ENCODE measurements around the gene KCNMA1.

Gene KCNMA1

GRCh38 chr10:77240041-77240652 is 397.5 kb downstream of the KCNMA1 start:
- no peak for DNase-seq
- in situ Hi-C loops (cut with MboI; ENCODE audit: low pct_unique_long_range_greater_than_20kb, low sequenced_read_pairs), result no loop called here

GRCh38 chr10:77237120-77237519 is 400.5 kb downstream of the KCNMA1 start:
- DNase-seq, result no peak
- in situ Hi-C loops (cut with MboI; ENCODE audit: low pct_unique_long_range_greater_than_20kb, low sequenced_read_pairs), result no loop called here

DNA sequence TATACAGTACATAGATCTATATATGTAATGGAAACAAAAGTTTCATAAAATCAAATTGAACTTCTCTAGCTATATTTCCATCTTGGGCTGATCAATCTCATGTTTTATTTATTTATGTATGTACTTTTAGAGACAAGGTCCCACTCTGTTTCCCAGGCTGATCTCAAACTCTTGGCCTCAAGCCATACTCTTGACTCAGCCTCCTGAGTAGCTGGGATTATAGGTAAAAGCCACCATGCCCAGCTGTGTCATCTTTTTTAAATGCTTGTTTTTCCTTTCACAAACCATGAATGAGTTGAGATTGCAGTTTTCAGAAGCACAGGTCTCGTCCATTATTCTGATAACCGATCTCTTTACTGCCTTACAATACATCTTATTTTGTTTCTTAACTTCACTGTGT is 400.9 kb downstream of the KCNMA1 start:
- in situ Hi-C loops (cut with MboI; ENCODE audit: low pct_unique_long_range_greater_than_20kb, low sequenced_read_pairs), result no loop called here
- no peak for DNase-seq

GRCh38 chr10:77236029-77236428 is 401.6 kb downstream of the KCNMA1 start:
- no peak for DNase-seq
- in situ Hi-C loops (cut with MboI; ENCODE audit: low pct_unique_long_range_greater_than_20kb, low sequenced_read_pairs), result no loop called here

GRCh38 chr10:77234599-77234998 is 403.0 kb downstream of the KCNMA1 start:
- DNase-seq, result no peak
- in situ Hi-C loops (cut with MboI; ENCODE audit: low pct_unique_long_range_greater_than_20kb, low sequenced_read_pairs), result no loop called here

GRCh38 chr10:77233466-77233865 is 404.1 kb downstream of the KCNMA1 start:
- DNase-seq, result no peak
- in situ Hi-C loops (cut with MboI; ENCODE audit: low pct_unique_long_range_greater_than_20kb, low sequenced_read_pairs), result no loop called here

- DNase-seq, result no peak
- in situ Hi-C loops (cut with MboI; ENCODE audit: low pct_unique_long_range_greater_than_20kb, low sequenced_read_pairs), result no loop called here
These were observed 405.6 kb downstream of the KCNMA1 start for GRCh38 chr10:77231884-77232610.

DNA sequence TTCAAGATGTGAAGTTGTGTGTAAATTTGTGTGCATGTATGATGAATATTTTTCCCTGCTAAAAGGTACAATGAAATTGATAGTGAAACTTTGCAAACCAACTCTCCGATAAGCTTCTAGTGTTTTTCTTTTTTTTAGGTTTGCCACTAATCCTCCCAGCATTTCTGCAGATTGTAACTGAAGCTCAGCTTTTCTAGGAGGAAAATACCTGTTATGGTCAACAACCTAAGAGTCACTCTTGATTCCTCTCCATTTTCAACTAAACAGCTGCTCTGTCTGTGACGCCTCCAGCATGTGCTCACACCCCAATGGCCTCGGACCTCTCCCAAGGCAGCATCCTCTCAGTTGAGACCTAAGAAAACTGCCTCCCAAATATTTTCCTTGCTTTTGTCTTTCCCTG is 406.2 kb downstream of the KCNMA1 start:
- in situ Hi-C loops (cut with MboI; ENCODE audit: low pct_unique_long_range_greater_than_20kb, low sequenced_read_pairs), result no loop called here
- no peak for DNase-seq

DNA sequence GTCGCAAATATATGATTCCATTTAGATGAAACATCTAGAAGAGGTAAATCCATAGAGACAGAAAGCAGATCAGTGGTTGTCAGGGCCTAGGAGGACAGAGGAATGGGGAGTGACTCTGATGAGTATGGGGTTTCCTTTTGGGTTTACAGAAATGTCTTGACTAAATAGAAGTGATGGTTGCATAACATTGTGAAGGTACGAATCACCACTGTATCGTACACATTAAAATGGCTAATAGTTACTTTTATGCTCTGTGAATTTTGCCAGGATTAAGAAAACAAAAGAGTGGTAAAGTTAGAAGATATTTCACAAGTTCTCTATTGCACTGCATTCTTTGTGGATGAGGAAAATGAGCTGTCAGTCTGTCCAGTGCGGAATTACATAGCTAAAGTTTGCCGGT is 407.4 kb downstream of the KCNMA1 start:
- in situ Hi-C loops (cut with MboI; ENCODE audit: low pct_unique_long_range_greater_than_20kb, low sequenced_read_pairs), result no loop called here
- no peak for DNase-seq

GRCh38 chr10:77229704-77230103 is 407.9 kb downstream of the KCNMA1 start:
- no peak for DNase-seq
- in situ Hi-C loops (cut with MboI; ENCODE audit: low pct_unique_long_range_greater_than_20kb, low sequenced_read_pairs), result no loop called here

DNA sequence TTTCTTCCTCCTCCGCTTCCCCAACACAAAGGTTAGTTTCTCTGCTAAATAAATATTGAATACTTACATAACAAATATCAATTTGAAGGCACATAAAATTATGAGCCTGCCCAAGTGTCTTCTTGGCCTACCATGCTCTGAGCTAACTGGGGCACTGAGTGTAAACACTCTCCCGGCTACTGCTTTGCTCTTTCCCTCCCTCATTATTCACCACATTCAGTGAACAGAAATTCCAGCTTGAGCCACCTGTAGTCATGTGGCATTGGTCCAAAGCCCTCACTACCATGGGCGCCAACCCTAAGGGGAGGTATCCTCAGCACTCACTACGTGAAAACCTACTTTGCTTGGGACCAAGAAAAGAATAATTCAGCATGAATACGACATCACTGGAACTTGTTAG is 409.0 kb downstream of the KCNMA1 start:
- in situ Hi-C loops (cut with MboI; ENCODE audit: low pct_unique_long_range_greater_than_20kb, low sequenced_read_pairs), result no loop called here
- no peak for DNase-seq

DNA sequence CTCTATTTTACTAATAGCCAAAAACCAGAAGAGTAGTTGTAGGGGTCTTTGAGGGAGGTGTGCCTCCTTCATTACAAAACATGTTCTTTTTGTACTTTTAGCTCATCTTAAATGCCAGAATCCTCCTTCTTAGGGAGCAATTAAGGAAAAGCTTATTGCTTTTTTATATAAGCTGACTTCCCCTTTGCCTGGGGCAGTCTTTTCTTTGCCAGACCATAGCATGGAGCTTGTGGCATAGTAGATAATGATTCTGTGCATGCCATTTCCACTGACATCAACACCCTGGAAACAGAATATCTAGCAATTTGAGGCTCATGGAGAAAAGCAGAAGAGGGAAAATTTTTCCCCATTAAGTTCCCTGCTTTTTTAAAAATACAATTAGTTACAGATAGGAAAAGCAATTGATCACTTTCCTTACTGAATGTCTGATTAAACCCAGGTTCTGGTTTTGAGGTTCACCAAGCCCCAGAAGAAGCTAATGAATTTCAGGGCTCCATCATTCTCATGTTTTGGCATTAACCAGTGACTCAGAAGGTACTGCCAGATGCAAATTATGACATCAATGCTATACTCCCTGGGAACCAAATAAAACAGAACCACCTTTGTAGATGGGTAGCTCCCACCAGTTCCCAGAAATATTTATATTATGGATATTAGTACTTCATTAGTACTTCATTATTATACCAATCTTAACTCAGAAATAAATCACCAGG is 410.6 kb downstream of the KCNMA1 start:
- no peak for DNase-seq
- in situ Hi-C loops (cut with MboI; ENCODE audit: low pct_unique_long_range_greater_than_20kb, low sequenced_read_pairs), result no loop called here

- in situ Hi-C loops (cut with MboI; ENCODE audit: low pct_unique_long_range_greater_than_20kb, low sequenced_read_pairs), result no loop called here
- no peak for DNase-seq
These were observed 411.2 kb downstream of the KCNMA1 start for GRCh38 chr10:77226452-77226851.

- no peak for DNase-seq
- in situ Hi-C loops (cut with MboI; ENCODE audit: low pct_unique_long_range_greater_than_20kb, low sequenced_read_pairs), result no loop called here
These were observed 411.6 kb downstream of the KCNMA1 start for GRCh38 chr10:77226020-77226419.

- in situ Hi-C loops (cut with MboI; ENCODE audit: low pct_unique_long_range_greater_than_20kb, low sequenced_read_pairs), result no loop called here
- DNase-seq, result no peak
These were observed 413.8 kb downstream of the KCNMA1 start for GRCh38 chr10:77223526-77224460.

- DNase-seq, result no peak
- in situ Hi-C loops (cut with MboI; ENCODE audit: low pct_unique_long_range_greater_than_20kb, low sequenced_read_pairs), result no loop called here
These were observed 417.5 kb downstream of the KCNMA1 start for GRCh38 chr10:77220150-77220549.

DNA sequence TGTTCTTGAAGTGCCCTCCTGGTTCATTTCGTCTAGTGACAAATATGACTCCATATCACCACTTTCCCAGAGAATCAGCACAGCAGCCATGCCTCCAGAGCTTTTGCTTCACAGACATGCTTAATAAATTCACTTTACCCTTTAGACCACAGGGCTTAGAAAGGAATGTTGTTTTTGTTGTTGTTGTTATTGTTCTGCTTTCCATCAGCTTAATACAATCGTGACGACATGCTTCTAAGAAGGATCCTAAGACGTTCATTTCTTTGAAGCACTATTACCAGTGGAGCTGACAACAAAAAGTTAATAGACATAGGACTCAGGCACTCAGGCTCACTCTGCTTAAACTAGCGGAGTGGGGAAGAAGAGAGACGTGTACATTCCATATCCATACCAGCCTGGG is 418.6 kb downstream of the KCNMA1 start:
- in situ Hi-C loops (cut with MboI; ENCODE audit: low pct_unique_long_range_greater_than_20kb, low sequenced_read_pairs), result no loop called here
- DNase-seq, result no peak

- in situ Hi-C loops (cut with MboI; ENCODE audit: low pct_unique_long_range_greater_than_20kb, low sequenced_read_pairs), result no loop called here
- DNase-seq, result no peak
These were observed 422.8 kb downstream of the KCNMA1 start for GRCh38 chr10:77214799-77215198.

- no peak for DNase-seq
- in situ Hi-C loops (cut with MboI; ENCODE audit: low pct_unique_long_range_greater_than_20kb, low sequenced_read_pairs), result no loop called here
These were observed 425.0 kb downstream of the KCNMA1 start for GRCh38 chr10:77212632-77213031.
